GM12878 (cell line): ENCODE measurements around the gene COL1A1. TPM values are rescaled to one million over a fixed set of nuclear protein-coding genes. Genes with fewer than 3 reads are reported as not detected.

Source experiments
- BCLAF1 ChIP-seq: fragments of 450-650 bp; IDR thresholded peaks from 2 replicates; pipeline ENCODE4 v1.6.1; 2017; ENCODE audit warnings: antibody characterized with exemption, mild to moderate bottlenecking, moderate library complexity
- BRCA1 ChIP-seq: IDR thresholded peaks from 2 replicates; pipeline ENCODE4 v1.6.1; 2011; ENCODE audit warnings: low read depth, low read length, improper control_type of control experiment
- EZH2 ChIP-seq: IDR thresholded peaks from 2 replicates; pipeline ENCODE4 v1.6.1; 2012; ENCODE audit warnings: low read depth, mild to moderate bottlenecking, control low read depth, inconsistent platforms, low read length, borderline replicate concordance; ENCODE audit not compliant: control insufficient read depth
- HSF1 ChIP-seq: fragments of 150-350 bp; IDR thresholded peaks from 2 replicates; pipeline ENCODE4 v1.6.1; 2014; ENCODE audit warnings: mild to moderate bottlenecking, low read depth, low read length
- MXI1 ChIP-seq: fragments of 150-350 bp; IDR thresholded peaks from 2 replicates; pipeline ENCODE4 v1.6.1; 2011; ENCODE audit warnings: low read depth, mild to moderate bottlenecking, inconsistent platforms, low read length, improper control_type of control experiment
- NBN ChIP-seq: fragments of 450-650 bp; IDR thresholded peaks from 2 replicates; pipeline ENCODE4 v1.6.1; 2016
- POLR2AphosphoS5 ChIP-seq: IDR thresholded peaks from 2 replicates; pipeline ENCODE4 v1.6.1; 2011; ENCODE audit warnings: mild to moderate bottlenecking, low read length, inconsistent platforms
- POU2F2 ChIP-seq: IDR thresholded peaks from 3 replicates; pipeline ENCODE4 v1.6.1; 2011; ENCODE audit warnings: low read depth, mild to moderate bottlenecking, low read length, borderline replicate concordance
- RELB ChIP-seq: fragments of 450-650 bp; IDR thresholded peaks from 2 replicates; pipeline ENCODE4 v1.6.1; 2017; ENCODE audit warnings: low read depth, mild to moderate bottlenecking, moderate library complexity
- REST ChIP-seq: IDR thresholded peaks from 2 replicates; pipeline ENCODE4 v1.6.1; 2012; ENCODE audit warnings: mild to moderate bottlenecking, low read depth, low read length
- SPI1 ChIP-seq: IDR thresholded peaks from 2 replicates; pipeline ENCODE4 v1.6.1; 2011; ENCODE audit warnings: low read depth, mild to moderate bottlenecking, low read length, moderate library complexity, borderline replicate concordance; ENCODE audit not compliant: insufficient read depth
- TCF3 ChIP-seq: IDR thresholded peaks from 2 replicates; pipeline ENCODE4 v1.6.1; 2012; ENCODE audit warnings: low read depth, mild to moderate bottlenecking, low read length, borderline replicate concordance; ENCODE audit not compliant: insufficient read depth
- ZBTB40 ChIP-seq: fragments of 450-650 bp; IDR thresholded peaks from 2 replicates; pipeline ENCODE4 v1.6.1; 2016; ENCODE audit warnings: mild to moderate bottlenecking, moderate library complexity, borderline replicate concordance
- ZNF274 ChIP-seq: IDR thresholded peaks from one replicate; pipeline ENCODE4 v1.8.0; 2011; ENCODE audit not compliant: insufficient read length, insufficient read depth
- ZNF622 ChIP-seq: fragments of 450-650 bp; IDR thresholded peaks from 2 replicates; pipeline ENCODE4 v1.6.1; 2017; ENCODE audit warnings: mild to moderate bottlenecking, inconsistent platforms
- ZSCAN29 ChIP-seq: fragments of 450-650 bp; IDR thresholded peaks from 2 replicates; pipeline ENCODE4 v1.6.1; 2017; ENCODE audit warnings: mild to moderate bottlenecking, moderate library complexity
- polyA plus RNA-seq, 11 experiments: library from polyadenylated mRNA; depleted of rRNA in 4 of 11; unstranded in 6 of 11; stranded (reverse) in 5 of 11; fragments of >200 nt; fragmentation: Nextera tagmentation in 4 of 11; fragmentation: Illumina TruSeq in 1 of 11; extraction: Ambion mirVana in 4 of 11; extraction: Trizol in 1 of 11; gene quantifications; 1 replicate in 1 of 11; 2 replicates in 10 of 11; pipeline versions ENCODE4 v1.2.1 to v1.2.3, GENCODE V29; 2011 to 2016; ENCODE audit warnings: inconsistent platforms in 2 of 11, missing spikeins in 2 of 11, low read depth in 1 of 11
- total RNA-seq, 4 experiments: library from RNA; depleted of rRNA in 3 of 4; stranded (reverse); fragments of >200 nt in 3 of 4; fragmentation: Illumina TruSeq in 1 of 4; extraction: Trizol in 1 of 4; gene quantifications; 2 replicates each; pipeline versions ENCODE4 v1.2.1 to v1.2.3, GENCODE V29; 2013 to 2021

COL1A1 gene
- total and polyA plus RNA-seq, 10 of the 15 experiments (the other 5 are each of a cell fraction or from before 2014, with no cell fraction given): 0.18 to 7.7 (median 2.3) TPM

- TF ChIP-seq BCLAF1 (no peak), RELB (peak; percentile 33; the same call in 1 of the 2 replicates), POU2F2 (no peak), REST (no peak), HSF1 (no peak), BRCA1 (no peak), ZBTB40 (no peak), ZNF622 (no peak), NBN (no peak), MXI1 (no peak), POLR2AphosphoS5 (no peak), ZNF274 (no peak), EZH2 (no peak), TCF3 (no peak), ZSCAN29 (no peak), SPI1 (peak; percentile 53; the same call in 1 of the 2 replicates)
These were observed 17.4 kb upstream of the COL1A1 start (continued) for GRCh38 chr17:50218771-50219315.
